ENCODE measurements around the gene ZNF787. TPM values are rescaled to one million over a fixed set of nuclear protein-coding genes. Genes with fewer than 3 reads are reported as not detected.

Gene ZNF787
- total RNA-seq, 1 donor from 2014 or later: 32.4 TPM

GRCh38 chr19:56053596-56053995 lies 67.5 kb downstream of the ZNF787 start:
- DNase-seq (no peak), ATAC-seq (no peak)
- no peaks in the 10 kb centered on the region for H3K9me3 ChIP-seq
- H3K27me3 ChIP-seq (ENCODE audit: low read depth): peaks cover 9% of the 10 kb centered on the region
- no peaks in the 10 kb centered on the region for H3K36me3 ChIP-seq
- no peak overlapping the region for H3K4me3 ChIP-seq
- H3K27ac ChIP-seq: no peak overlapping the region
- intact Hi-C loops (cut with DNase I): no loop called here
- TF ChIP-seq CTCF (IDR thresholded peaks at IDR 0.05): no peak
- H3K4me1 ChIP-seq: no peaks in the 10 kb centered on the region

Other genes starting within 250 kb of the ZNF787 start
- gene NLRP13, start 189.0 kb downstream of the ZNF787 start, total RNA-seq: not detected
- gene NLRP8, start 173.5 kb downstream of the ZNF787 start, total RNA-seq: not detected
- not detected for gene NLRP5, start 134.5 kb downstream of the ZNF787 start, total RNA-seq
- gene ZNF444, start 20.0 kb upstream of the ZNF787 start, total RNA-seq: 38.7 TPM
- not detected for gene GALP, start 54.7 kb upstream of the ZNF787 start, total RNA-seq
- gene ZSCAN5B, start 76.5 kb upstream of the ZNF787 start, total RNA-seq: not detected
- not detected for gene ZSCAN5C, start 81.0 kb upstream of the ZNF787 start, total RNA-seq
- gene EDDM13, start 151.5 kb upstream of the ZNF787 start, total RNA-seq: 1.3 TPM
- gene ZSCAN5A, start 193.5 kb upstream of the ZNF787 start, total RNA-seq: 16.7 TPM

Data from lower lobe of right lung (tissue), 2 donors.